Measurements from ENCODE around the gene SBNO2. TPM values are rescaled to one million over a fixed set of nuclear protein-coding genes. Genes with fewer than 3 reads are reported as not detected.

Gene SBNO2
- polyA plus RNA-seq, 1 experiment = 9.9 TPM

DNA sequence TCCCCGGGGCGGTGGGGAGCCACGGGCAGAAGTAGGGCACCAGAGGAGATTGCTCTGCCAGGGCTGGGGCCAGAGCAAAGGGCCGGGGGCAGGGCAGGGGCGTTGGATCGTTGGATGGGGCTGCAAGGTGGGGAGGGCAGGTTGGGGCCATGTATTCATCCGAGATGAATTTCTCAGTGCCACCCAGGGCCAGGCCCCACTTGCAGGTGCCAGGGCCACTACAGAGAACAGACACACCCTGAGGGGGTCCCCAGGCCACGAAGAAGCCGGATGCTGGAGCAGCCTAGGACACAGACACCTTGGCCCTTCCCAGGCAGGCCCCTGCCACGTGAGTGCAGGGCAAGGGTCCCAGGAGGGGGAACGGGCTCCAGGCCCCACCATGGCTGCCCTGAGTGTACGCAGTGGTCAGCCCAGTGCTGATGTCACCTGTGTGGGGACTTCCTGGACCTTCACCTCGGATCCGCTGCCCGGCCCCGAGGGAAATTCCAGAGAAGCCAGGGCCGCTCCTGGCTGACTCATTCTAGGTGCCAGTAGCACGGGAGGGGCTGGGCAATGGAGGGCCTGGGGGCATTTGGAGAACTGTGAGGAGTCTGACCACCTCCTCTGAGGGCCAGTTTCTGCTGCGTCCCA is 9.6 kb upstream of the SBNO2 start:
- TF ChIP-seq, protein P1, sequence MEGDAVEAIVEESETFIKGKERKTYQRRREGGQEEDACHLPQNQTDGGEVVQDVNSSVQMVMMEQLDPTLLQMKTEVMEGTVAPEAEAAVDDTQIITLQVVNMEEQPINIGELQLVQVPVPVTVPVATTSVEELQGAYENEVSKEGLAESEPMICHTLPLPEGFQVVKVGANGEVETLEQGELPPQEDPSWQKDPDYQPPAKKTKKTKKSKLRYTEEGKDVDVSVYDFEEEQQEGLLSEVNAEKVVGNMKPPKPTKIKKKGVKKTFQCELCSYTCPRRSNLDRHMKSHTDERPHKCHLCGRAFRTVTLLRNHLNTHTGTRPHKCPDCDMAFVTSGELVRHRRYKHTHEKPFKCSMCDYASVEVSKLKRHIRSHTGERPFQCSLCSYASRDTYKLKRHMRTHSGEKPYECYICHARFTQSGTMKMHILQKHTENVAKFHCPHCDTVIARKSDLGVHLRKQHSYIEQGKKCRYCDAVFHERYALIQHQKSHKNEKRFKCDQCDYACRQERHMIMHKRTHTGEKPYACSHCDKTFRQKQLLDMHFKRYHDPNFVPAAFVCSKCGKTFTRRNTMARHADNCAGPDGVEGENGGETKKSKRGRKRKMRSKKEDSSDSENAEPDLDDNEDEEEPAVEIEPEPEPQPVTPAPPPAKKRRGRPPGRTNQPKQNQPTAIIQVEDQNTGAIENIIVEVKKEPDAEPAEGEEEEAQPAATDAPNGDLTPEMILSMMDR (IDR thresholded peaks at IDR 0.05; ENCODE audit: low read depth, low read length) = no peak
- Histone ChIP-seq H3K9me3 (ENCODE audit: control insufficient read depth, insufficient read depth, low read length) (no peaks in the 10 kb centered on the region; the same call in 1 of the 2 replicates), H3K27ac (ENCODE audit: low read depth, low read length) (no peak overlapping the region), H3K27me3 (ENCODE audit: control insufficient read depth, insufficient read depth, low read length) (no peaks in the 10 kb centered on the region), H3K4me3 (ENCODE audit: low read depth, low read length) (no peak overlapping the region)
- POLR2A ChIA-PET = no interaction called here
- no peak for DNase-seq (ENCODE audit: low read depth, low spot score)
- CTCF ChIA-PET = interaction anchor here (1.4 kb wide), 1 partner anchor 11 kb away, joined by 9 read pairs; no protein-coding TSS in a partner anchor

DNA sequence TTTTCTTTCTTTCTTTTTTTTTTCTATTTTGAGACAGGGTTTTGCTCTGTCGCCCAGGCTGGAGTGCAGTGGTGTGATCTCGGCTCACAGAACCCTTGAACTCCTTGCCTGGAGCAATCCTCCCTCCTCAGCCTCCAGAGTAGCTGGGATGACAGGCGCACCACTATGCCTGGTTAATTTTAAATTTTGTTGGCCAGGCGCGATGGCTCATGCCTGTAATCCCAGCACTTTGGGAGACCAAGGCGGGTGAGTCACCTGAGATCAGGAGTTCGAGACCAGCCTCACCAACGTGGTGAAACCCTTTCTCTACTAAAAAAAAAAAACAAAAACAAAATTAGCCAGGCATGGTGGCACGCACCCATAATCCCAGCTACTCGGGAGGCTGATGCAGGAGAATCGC is 8.7 kb upstream of the SBNO2 start:
- Histone ChIP-seq H3K27me3 (ENCODE audit: control insufficient read depth, insufficient read depth, low read length) (no peaks in the 10 kb centered on the region), H3K27ac (ENCODE audit: low read depth, low read length) (no peak overlapping the region), H3K9me3 (ENCODE audit: control insufficient read depth, insufficient read depth, low read length) (no peaks in the 10 kb centered on the region; the same call in 1 of the 2 replicates), H3K4me3 (ENCODE audit: low read depth, low read length) (no peak overlapping the region)
- ChIA-PET CTCF (interaction anchor here (1.4 kb wide), 1 partner anchor 12 kb away, joined by 9 read pairs; no protein-coding TSS in a partner anchor), POLR2A (no interaction called here)
- TF ChIP-seq, protein P1 (IDR thresholded peaks at IDR 0.05; ENCODE audit: low read depth, low read length) = no peak
- DNase-seq (ENCODE audit: low read depth, low spot score) = no peak

DNA sequence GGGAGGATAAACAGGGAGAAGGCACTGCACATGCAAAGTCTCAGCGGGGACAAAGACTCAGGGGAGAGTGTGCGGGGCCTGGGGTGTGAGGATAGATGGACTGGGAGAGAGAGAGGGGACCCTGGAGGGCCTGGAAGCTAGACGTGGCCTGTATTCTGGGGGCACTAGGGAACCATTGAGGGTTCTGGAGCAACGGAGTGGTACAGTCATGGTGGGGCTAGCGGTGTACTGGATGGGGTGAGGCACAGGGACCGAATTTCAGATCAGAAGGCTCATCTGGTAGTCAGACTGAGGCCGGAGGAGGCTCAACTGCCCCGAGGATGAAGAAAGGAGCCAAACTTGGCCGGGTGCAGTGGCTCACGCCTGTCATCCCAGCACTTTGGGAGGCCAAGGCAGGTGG is 8.0 kb upstream of the SBNO2 start:
- no peak for DNase-seq (ENCODE audit: low read depth, low spot score)
- H3K27ac ChIP-seq (ENCODE audit: low read depth, low read length) = no peak overlapping the region
- CTCF ChIA-PET = no interaction called here
- no peak overlapping the region for H3K4me3 ChIP-seq (ENCODE audit: low read depth, low read length)
- no peaks in the 10 kb centered on the region; the same call in 1 of the 2 replicates for H3K9me3 ChIP-seq (ENCODE audit: control insufficient read depth, insufficient read depth, low read length)
- POLR2A ChIA-PET = no interaction called here
- no peaks in the 10 kb centered on the region for H3K27me3 ChIP-seq (ENCODE audit: control insufficient read depth, insufficient read depth, low read length)
- TF ChIP-seq, protein P1 (IDR thresholded peaks at IDR 0.05; ENCODE audit: low read depth, low read length) = no peak

DNA sequence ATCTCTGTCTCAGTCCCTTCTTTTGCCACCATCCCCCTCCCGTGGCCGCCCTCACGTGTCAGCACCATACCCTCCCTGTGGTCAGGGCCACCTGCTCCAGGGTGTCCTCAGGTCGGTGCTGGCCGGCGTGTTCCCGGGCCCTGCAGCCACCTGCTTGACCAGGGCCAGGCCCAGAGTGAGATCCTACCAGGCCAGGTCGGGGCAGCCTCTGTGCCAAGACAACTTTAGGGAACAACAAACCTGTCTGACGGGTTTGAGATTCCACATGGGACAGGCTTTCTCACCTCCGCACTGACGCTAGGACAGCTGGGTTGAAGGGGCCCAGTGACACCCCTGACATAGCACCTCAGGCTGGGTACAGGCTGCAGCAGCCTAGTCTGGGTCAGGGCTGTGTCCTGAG is 7.5 kb upstream of the SBNO2 start:
- TF ChIP-seq, protein P1 (IDR thresholded peaks at IDR 0.05; ENCODE audit: low read depth, low read length) = no peak
- Histone ChIP-seq H3K27me3 (ENCODE audit: control insufficient read depth, insufficient read depth, low read length) (no peaks in the 10 kb centered on the region), H3K4me3 (ENCODE audit: low read depth, low read length) (no peak overlapping the region), H3K9me3 (ENCODE audit: control insufficient read depth, insufficient read depth, low read length) (no peaks in the 10 kb centered on the region; the same call in 1 of the 2 replicates), H3K27ac (ENCODE audit: low read depth, low read length) (no peak overlapping the region)
- ChIA-PET CTCF (interaction anchor here (0.7 kb wide), 1 partner anchor 332 kb away, joined by 5 read pairs; no protein-coding TSS in a partner anchor), POLR2A (interaction anchor here (1.0 kb wide), 1 partner anchor 10 kb away, joined by 7 read pairs; no protein-coding TSS in a partner anchor)
- DNase-seq (ENCODE audit: low read depth, low spot score) = no peak
